Loucy (cell line): ENCODE results near the gene ARVCF.

ENCODE experiments used
- EZH2phosphoT487 ChIP-seq: fragments of 200-600 bp; IDR thresholded peaks from 2 replicates; pipeline ENCODE4 v1.6.1; 2018; ENCODE audit warnings: antibody characterized with exemption, mild to moderate bottlenecking, moderate library complexity, borderline replicate concordance
- TF ChIP-seq, protein P1 (sequence below): fragments of 200-600 bp; sonication (generic); conservative IDR thresholded peaks from 2 replicates; pipeline ENCODE4 v1.5.1; 2014; ENCODE audit warnings: mild to moderate bottlenecking, antibody characterized with exemption, low read length

GRCh38 chr22:20056161-20056560, 39.5 kb upstream of the ARVCF start:
- TF ChIP-seq, protein P1, sequence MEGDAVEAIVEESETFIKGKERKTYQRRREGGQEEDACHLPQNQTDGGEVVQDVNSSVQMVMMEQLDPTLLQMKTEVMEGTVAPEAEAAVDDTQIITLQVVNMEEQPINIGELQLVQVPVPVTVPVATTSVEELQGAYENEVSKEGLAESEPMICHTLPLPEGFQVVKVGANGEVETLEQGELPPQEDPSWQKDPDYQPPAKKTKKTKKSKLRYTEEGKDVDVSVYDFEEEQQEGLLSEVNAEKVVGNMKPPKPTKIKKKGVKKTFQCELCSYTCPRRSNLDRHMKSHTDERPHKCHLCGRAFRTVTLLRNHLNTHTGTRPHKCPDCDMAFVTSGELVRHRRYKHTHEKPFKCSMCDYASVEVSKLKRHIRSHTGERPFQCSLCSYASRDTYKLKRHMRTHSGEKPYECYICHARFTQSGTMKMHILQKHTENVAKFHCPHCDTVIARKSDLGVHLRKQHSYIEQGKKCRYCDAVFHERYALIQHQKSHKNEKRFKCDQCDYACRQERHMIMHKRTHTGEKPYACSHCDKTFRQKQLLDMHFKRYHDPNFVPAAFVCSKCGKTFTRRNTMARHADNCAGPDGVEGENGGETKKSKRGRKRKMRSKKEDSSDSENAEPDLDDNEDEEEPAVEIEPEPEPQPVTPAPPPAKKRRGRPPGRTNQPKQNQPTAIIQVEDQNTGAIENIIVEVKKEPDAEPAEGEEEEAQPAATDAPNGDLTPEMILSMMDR, result no peak
- TF ChIP-seq EZH2phosphoT487, result no peak
